ENCODE data around the gene TACR1.
"Not testable (repeated sequence)": the region's sequence is repeated elsewhere in the genome, so short reads cannot be mapped to it uniquely, and the experiment has no call there.

Gene TACR1

DNA sequence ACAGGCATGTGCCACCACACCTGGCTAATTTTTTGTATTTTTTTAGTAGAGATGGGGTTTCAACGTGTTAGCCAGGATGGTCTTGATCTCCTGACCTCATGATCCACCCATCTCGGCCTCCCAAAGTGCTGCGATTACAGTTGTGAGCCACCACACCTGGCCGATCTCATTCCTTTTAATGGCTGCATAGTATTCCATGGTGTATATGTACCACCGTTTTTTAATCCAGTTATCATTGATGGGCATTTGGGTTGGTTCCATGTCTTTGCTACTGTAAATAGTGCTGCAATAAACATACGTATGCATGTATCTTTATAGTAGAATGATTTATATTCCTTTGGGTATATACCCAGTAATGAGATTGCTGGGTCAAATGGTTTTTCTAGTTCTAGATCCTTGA is 51.4 kb downstream of the TACR1 start:
- not testable (repeated sequence) for DNase-seq (ENCODE audit: extremely low read depth in 1 of 2, low read depth in 1 of 2)

DNA sequence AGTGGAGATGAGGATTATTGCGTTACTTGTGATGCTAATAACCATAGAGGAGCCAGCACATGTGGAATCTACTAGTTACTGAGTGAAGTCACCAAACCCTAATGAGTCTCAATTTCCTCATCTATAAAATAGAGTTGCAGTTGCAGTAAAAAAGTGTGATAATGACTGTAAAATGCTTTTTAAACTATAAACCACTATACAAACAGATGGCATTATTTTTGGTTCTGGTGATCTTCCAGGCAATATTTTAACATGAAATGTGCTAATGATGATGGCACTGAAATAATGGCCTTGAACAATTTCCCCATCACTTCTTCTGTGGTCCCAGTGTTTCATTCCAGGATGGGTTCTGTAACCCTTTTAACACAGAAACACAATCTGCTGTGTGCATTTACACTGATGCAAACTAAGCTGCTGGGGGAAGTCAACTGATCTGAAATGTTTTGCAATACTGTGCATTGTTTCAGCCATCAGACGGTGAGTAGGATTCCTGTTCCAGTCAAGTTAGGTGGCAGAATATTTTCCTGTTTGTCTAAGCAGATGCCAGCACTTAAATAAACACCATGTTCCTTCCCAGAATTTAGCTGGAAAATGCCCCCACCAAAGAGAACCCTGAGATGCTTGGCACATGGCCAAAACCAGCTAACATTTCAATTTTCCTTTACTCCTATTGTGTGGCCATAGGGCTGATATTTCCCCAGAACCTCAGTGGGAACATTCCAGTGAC is 52.6 kb downstream of the TACR1 start:
- no peak for DNase-seq (ENCODE audit: extremely low read depth in 1 of 2, low read depth in 1 of 2)

DNA sequence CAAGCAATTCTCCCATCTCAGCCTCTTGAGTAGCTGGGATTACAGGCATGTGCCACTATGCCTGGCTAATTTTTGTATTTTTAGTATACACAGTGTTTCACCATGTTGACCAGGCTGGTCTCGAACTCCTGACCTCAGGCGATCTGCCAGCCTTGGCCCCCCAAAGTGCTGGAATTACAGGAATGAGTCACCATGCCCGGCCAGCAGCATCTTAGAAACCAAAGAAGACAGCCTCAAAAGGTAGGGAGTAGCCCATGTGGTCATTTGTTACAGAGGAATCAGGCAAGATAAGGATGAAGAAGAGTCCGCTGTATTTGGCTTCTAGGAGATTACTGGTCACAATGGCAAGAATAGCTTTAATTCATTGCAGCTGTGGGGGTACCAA is 53.1 kb downstream of the TACR1 start:
- DNase-seq (ENCODE audit: extremely low read depth in 1 of 2, low read depth in 1 of 2), result not testable (repeated sequence)

DNA sequence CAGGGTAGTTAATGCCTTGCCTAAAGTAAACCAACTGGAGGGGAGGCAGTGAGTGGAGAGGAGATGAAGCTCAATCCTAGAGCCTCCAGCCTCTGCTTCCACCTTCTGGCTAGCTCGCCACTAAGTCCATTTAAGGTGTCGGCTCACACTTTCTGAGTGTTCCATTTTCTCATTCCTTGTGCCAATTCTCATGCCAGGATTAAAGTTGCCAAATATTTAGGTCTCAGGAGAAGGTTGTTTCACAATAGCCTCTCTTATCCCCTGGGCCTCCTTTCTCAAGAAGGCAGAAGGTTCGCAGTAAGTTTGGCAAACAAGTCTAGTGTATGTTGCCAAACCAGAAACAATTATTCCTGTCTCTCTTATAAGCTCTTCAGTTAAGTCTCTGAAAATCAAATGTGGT is 57.2 kb downstream of the TACR1 start:
- DNase-seq (ENCODE audit: extremely low read depth in 1 of 2, low read depth in 1 of 2), result no peak

DNA sequence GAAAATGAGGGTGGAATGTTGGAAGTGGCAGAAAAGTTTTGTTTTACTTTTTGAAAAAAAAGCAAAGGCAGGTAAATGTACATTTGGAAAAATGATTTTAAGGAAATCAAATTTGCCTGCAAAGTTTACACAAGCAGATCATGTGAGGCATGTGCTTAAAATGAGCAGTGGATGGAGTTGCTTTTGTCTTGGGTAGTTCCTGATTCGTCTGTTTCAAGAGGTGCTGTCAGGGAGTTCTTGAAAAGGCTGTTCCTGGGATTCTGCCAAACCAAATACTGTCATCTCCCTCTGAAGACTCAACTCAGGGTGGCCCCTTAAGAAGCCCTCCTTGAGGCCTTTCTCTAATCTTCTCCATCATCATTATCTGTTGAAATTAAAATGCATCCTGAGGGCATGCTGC is 59.0 kb downstream of the TACR1 start:
- DNase-seq (ENCODE audit: extremely low read depth in 1 of 2, low read depth in 1 of 2), result no peak

DNA sequence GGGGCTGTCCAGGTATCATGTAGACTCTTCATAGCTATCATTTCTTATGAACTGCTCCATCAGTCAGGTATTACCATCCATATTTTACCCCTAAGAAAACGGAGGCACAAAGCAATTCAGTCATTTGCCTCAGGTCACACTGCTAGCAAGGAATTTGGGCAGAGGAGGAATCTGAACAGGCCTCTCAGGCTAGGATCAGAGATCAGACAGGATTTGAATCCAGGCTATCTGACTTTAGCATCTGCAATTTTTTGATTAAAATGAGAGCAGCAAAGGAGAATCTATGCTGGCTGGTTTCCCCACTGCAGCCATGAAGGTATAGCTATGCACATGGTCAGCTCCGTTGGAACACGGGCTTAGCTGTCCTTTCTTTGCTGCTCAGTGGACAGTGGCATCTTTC is 60.1 kb downstream of the TACR1 start:
- DNase-seq (ENCODE audit: extremely low read depth in 1 of 2, low read depth in 1 of 2), result no peak

DNA sequence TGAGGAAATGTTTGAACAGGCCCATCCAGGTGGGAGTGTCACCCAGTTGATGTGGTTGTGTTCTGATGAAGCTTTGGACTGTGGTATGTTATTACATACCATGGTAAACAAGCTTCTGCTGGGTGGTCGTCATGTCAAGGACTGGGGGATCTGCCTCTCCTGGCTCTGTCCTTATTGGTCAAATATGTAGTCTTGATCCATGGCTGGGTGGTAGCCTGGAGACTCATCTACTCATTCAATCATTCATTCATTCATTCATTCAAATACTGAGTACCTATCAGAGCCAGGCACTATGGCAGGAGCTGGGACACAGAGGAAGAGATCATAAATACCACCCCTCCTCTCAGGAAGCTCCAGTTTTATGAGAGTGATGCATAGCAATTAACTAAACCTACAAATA is 60.8 kb downstream of the TACR1 start:
- DNase-seq (ENCODE audit: extremely low read depth in 1 of 2, low read depth in 1 of 2), result no peak

DNA sequence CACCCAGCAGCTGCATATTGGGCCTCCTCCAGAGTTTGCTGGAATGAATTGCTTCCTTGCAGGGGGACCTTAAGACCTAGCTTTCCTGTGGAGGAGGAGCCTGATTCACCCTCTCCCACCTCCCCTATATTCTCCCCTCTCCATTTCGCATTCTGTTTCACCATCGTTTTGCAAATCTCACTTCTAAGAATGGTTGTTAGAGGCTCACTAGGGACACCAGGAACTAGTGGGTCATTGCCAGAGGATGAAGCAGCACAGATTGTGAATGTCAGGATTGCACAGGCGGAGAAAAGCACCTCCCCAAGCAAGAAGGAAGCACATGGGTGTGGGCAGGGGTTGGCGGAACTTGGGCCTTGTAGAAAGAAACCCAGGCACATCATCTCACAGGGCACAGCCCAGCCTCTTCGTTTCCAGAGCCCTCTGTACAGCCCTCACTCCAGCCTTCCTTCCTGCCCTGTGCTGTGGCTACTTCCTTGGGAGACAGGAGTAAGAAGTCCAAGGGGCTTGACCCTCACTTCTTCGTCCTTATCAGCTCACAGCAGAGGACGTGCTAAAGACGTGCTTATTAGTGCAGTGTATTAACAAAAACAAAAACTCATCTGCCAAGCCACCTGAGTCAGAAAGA is 63.4 kb downstream of the TACR1 start:
- no peak for DNase-seq (ENCODE audit: extremely low read depth in 1 of 2, low read depth in 1 of 2)

DNA sequence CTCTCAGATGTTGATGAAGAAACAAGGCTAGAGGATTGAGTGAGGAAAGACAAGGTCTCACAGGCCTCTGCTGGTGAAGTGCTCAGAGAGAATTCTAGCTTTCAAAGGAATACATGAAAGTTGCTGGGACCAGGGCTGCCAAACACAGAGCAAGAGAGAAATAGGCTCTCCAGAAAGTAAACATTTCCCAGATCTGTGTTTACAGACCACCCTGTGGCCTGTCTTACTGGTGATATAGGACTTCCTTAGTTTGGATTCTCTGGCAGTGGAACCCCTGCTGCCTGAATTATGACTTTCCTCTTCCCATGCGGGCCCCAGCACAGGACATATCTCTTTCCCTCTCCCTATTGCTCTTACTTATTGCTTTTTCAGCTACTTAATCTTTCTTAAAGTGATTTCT is 64.5 kb downstream of the TACR1 start:
- DNase-seq (ENCODE audit: extremely low read depth in 1 of 2, low read depth in 1 of 2), result no peak

DNA sequence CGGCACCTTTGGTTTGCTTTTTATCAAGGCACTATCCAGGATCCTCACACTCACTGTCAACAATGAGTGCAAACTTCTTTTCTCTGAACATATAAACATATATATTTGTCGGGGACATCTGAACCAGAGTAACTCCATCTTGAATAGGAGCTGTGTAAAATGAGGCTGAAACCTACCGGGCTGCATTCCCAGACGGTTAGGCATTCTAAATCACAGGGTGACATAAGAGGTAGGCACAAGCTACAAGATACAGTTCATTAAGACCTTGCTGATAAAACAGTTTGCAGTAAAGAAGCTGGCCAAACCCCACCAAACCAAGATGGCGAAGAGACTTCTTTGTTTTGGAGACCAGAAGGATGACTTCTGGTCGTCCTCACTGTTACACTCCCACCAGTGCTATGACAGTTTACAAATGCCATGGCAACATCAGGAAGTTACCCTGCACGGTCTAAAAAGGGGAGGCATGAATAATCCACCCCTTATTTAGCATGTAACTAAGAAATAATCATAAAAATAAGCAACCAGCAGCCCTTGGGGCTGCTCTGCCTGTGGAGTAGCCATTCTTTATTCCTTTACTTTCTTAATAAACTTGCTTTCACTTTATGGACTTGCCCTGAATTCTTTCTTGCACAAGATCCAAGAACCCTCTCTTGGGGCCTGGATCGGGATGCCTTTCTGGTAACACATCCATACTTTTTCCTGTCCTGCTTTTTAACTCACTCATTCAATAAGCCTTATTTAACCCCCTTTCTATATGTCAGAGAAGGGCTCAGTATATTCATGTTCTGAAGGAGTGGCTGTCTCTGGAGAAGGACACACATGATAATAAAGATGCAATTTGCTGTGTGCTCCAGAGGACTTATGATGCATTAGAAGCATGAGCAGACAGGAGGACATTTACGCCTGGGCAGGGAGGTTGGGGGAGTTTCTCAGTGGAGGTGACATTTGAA is 65.4 kb downstream of the TACR1 start:
- DNase-seq (ENCODE audit: extremely low read depth in 1 of 2, low read depth in 1 of 2), result no peak

DNA sequence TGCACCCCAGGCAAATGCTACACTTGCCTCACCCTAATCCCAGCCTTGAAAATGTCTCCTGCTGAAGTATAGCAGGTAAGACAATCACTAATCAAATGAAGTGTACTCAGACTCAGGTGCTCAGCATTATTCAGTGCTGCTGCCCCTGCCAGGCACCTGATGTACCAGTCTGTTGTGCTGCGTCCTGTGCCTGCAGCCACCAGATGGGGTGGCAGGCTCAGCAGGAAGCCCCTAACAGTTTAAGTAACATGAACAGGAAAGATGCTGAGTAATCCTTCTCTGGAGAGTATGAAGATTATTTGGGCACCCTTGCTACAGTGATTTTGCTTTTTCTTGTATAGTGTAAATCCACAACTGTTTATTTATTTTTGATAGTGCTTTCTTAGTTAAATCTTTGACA is 69.1 kb downstream of the TACR1 start:
- no peak for DNase-seq (ENCODE audit: extremely low read depth in 1 of 2, low read depth in 1 of 2)

DNA sequence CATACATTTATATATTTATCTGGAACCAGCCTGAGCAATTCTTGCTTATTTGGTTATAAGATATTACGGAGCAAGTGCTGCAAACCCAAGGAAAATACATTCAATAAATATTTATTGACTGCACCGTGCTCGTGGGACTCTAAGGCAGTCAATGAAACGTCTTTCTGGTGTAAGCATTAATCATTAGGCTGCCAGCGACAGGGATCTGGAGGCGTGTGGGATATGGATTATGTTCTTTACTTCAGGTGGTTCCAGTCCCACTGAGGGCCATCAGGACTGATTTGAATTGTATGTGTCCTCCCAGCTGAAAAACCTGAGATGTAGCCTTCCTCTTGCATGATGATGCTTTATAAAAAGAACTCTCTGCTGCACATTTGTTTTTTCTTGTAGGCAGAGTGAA is 75.4 kb downstream of the TACR1 start:
- no peak for DNase-seq (ENCODE audit: extremely low read depth in 1 of 2, low read depth in 1 of 2)

DNA sequence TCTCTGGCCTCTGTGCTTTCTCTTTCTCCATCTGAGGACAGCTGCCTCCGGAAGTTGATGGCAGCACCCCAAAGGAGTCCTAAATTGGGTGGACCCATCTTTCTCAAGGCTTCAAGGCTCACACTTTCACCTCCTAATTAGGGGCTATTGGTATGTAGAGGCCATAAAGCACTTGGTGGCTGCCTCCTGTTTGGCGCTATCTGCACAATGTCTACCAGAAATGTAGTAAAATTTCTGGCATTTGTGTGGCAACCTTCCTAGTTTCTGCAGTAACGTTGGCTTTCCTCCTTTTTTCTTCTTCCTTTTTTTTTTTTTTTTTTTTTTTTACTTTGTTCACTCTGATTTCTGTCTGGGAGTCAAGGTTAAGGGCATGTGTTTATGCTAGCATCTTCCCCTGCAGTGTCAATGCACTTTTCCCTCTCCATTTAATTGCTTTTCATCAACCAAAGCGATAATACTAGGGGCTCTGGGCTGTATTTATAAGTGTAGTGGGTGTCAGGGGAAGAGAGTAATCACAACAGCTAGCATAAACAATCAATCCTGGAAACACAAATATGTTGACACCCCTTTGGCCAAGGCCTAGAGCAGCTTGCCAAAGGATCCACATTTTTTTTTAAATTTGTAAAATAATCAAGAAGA is 86.0 kb downstream of the TACR1 start:
- no peak for DNase-seq (ENCODE audit: extremely low read depth in 1 of 2, low read depth in 1 of 2)

DNA sequence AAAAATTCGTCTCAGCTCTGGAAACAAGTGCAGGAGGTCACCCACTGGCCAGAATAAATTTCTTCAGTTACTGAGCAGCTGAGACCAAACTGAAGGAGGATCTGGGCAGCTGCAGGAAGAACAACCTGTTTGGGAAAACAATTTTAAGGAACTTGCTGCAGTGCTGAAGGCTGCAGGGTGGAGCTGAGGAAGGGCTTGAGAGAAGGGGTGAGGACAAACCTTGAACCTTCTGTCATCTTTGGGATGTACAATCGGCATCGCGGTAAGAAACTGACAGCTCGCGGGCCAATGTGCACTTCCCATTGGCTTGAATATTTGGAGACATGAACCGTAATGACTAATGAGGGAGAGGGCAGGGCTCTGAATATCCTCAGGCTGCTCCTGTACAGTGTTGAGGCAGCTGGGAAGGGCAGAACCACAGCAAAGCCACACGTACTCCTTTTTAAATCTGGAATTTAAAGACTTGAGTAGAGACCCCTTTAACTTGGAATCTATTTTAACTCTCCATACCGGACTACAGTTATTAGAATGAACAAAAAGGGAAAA is 90.3 kb downstream of the TACR1 start:
- DNase-seq (ENCODE audit: extremely low read depth in 1 of 2, low read depth in 1 of 2), result no peak

DNA sequence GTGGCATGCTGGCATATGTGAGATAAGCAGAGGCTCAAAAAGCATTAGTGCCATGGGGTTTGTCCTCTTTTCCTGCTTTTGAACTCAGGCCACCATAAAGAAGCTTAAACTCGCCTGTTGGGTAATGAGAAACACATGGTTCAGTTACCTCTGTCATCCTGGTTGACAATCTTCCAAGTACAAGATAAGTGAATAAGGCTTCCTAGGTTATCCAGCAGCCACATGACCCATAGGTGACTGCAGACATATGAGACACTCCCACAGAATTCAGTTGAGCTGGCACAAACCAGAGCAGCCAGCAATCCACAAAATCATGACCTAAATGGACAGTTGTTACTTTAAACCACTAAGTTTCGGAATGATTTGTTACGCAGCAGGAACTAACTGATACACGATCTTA is 97.3 kb downstream of the TACR1 start:
- no peak for DNase-seq (ENCODE audit: extremely low read depth in 1 of 2, low read depth in 1 of 2)

DNA sequence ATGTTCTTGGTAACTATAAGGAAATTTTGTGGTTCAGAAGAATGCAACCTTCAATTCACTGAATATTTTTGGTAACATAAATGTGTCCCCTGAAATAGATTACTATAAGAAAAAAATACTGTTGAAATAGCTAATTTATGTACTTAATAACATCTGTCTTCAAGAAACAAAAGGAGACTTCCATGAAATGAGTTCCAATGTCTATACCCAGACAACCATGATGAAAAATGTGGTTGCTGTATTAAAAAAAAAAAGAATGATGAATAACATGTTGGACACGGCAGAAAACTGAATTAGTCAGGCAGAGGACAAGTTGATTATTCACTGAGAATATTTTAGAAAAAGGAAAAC is 98.5 kb downstream of the TACR1 start:
- no peak for DNase-seq (ENCODE audit: extremely low read depth in 1 of 2, low read depth in 1 of 2)

DNA sequence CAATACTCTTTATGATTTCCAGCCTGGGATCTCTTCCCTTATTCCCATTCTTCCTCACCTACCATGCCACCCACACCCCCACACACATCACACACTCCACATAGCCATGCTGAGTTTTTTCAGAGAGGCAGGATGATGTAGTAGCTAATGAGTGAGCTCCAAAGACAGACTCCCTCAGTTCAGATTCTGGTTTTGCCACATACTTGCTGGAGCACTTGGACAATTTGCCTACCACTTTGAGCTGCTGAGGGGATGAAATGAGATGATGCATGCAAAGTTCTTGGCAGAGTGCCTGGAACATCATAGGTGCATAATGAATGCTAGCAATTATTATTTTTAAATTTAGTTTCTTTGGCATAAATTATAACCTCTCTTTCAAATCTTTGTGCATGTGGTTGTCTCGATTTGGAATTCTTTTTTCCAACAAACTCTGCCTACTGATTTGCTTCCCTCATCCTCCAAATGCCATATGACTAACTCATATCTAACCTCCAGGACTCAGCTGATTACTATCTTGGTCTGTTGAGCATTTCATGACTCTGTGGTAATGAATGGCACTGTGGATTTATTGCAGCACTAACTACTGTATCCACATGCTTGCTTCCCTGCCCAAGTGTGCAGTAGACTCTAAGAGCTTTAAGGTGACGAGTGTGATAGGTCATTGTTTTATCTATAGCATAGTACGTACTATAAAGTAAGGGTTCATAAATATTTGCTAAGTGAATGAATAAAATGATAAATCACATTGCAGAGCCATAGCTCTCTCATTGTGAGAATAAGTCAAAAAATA is 99.1 kb downstream of the TACR1 start:
- no peak for DNase-seq (ENCODE audit: extremely low read depth in 1 of 2, low read depth in 1 of 2)

DNA sequence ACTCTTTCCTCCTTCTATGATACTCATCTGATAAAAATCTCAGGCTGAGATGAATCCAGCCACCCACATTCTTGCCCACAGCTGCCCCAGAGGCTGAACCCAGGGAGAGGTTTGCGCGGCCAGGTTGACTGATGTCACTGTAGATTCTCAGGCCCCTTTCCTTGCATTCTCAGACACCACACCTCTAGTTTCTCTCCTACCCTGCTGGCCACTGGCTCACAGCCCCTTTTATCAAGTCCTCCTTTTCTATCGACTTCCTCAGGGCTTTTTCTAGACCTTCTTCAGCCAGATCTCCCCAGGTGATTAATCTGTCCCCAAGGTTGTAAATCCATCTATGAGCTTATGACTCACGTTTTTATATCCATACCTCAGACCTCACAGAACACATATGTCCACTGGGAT is 99.8 kb downstream of the TACR1 start:
- DNase-seq (ENCODE audit: extremely low read depth in 1 of 2, low read depth in 1 of 2), result no peak

DNA sequence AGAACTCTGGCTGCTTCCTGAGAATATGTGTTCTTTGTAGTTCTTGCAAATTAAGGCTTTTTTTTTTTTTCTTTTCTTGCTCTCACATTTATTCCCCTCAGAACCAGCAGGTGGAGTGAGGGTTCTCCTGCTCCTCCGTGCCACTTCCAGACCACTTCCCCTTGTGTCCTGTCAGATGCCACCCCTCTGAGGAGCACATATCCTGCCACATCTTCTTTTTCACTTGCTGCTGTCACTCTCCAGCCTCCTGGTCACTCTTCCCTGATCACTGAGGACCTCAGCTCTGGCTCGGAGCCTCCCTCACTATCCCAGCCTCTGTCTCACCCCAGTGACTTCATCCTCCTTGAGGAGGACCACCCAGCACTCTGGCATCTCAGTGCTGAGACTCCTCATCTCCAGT is 100.5 kb downstream of the TACR1 start:
- no peak for DNase-seq (ENCODE audit: extremely low read depth in 1 of 2, low read depth in 1 of 2)

DNA sequence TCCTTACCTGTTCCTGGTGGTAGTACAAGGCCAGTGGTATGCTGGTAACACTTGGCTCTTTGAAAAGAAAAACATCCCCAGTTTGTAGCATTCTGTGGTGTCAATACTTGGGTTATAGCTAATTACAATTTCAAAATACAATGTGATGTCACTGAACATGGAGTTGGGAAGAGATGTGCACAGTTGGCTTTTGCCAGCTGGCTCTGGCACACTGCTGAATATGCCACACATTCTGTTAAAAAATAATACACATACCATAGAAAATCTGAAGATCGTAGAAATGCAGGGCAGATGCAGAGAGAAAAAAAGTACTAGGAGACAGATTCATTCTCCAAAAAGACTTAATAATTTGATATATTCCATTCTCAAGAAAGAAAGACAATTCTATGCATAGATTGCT is 101.5 kb downstream of the TACR1 start:
- no peak for DNase-seq (ENCODE audit: extremely low read depth in 1 of 2, low read depth in 1 of 2)
